ENCODE results near the gene DNASE2B.

Gene DNASE2B

GRCh38 chr1:84452436-84452835, 54.2 kb downstream of the DNASE2B start:
- DNase-seq (ENCODE audit: low spot score): no peak

GRCh38 chr1:84462118-84462517, 63.8 kb downstream of the DNASE2B start:
- no peak for DNase-seq (ENCODE audit: low spot score)
